ENCODE measurements around the gene ST3GAL4.
A peak's percentile ranks its signal among the peaks of the same experiment; 100 is the strongest.

Gene ST3GAL4

GRCh38 chr11:126355926-126356897, 726 bp downstream of the ST3GAL4 start:
- peak overlapping the region; percentile 88 for H3K9ac ChIP-seq (ENCODE audit: low read depth, low read length, poor library complexity, severe bottlenecking)
- 0 out of 2 replicates have a peak overlapping the region, but pooled peaks have one; percentile 9 for H2AFZ ChIP-seq (ENCODE audit: low read length)
- H4K20me1 ChIP-seq (ENCODE audit: insufficient read depth, low read length, poor library complexity, severe bottlenecking), result peaks cover 33% of the 10 kb centered on the region
- no peaks in the 10 kb centered on the region for H3F3A ChIP-seq (ENCODE audit: low read depth)
- no peaks in the 10 kb centered on the region for H3K9me3 ChIP-seq (ENCODE audit: insufficient read depth, low read depth, low read length)
- H3K4me2 ChIP-seq (ENCODE audit: low read depth, low read length, poor library complexity, severe bottlenecking), result peak overlapping the region; percentile 86
- H3K27me3 ChIP-seq (ENCODE audit: insufficient read depth, low read length, poor library complexity, severe bottlenecking), result no peaks in the 10 kb centered on the region
- TF ChIP-seq EZH2phosphoT487 (IDR thresholded peaks at IDR 0.05; ENCODE audit: borderline replicate concordance), result no peak
- TF ChIP-seq CTCF (conservative IDR thresholded peaks at IDR 0.05; ENCODE audit: low read length), result peak; percentile 33; the same call in 1 of the 2 replicates
- no peaks in the 10 kb centered on the region for H3K36me3 ChIP-seq (ENCODE audit: insufficient read depth, low read length)
- H3K4me1 ChIP-seq (ENCODE audit: insufficient read depth, low read length, poor library complexity, severe bottlenecking), result peaks cover 73% of the 10 kb centered on the region
- H3K4me3 ChIP-seq (ENCODE audit: low read length, poor library complexity, severe bottlenecking), result peak overlapping the region; percentile 85
- no peaks in the 10 kb centered on the region for H3K9me2 ChIP-seq (replicated peaks; ENCODE audit: low read depth, low read length)
- peaks cover 95% of the 10 kb centered on the region for H3K79me2 ChIP-seq (ENCODE audit: insufficient read depth, low read length)

GRCh38 chr11:126357055-126357962, 1.8 kb downstream of the ST3GAL4 start:
- peaks cover 67% of the 10 kb centered on the region for H3K4me1 ChIP-seq (ENCODE audit: insufficient read depth, low read length, poor library complexity, severe bottlenecking)
- peaks cover 93% of the 10 kb centered on the region for H3K79me2 ChIP-seq (ENCODE audit: insufficient read depth, low read length)

More at GRCh38 chr11:126357055-126357962, 1.8 kb downstream of the ST3GAL4 start:
- Histone ChIP-seq H3K36me3 (ENCODE audit: insufficient read depth, low read length) (no peaks in the 10 kb centered on the region), H3K9ac (ENCODE audit: low read depth, low read length, poor library complexity, severe bottlenecking) (peak overlapping the region; percentile 88), H4K20me1 (ENCODE audit: insufficient read depth, low read length, poor library complexity, severe bottlenecking) (peaks cover 29% of the 10 kb centered on the region), H2AFZ (ENCODE audit: low read length) (no peak overlapping the region), H3K9me3 (ENCODE audit: insufficient read depth, low read depth, low read length) (no peaks in the 10 kb centered on the region), H3K4me2 (ENCODE audit: low read depth, low read length, poor library complexity, severe bottlenecking) (peak overlapping the region; percentile 86), H3K27me3 (ENCODE audit: insufficient read depth, low read length, poor library complexity, severe bottlenecking) (no peaks in the 10 kb centered on the region), H3F3A (ENCODE audit: low read depth) (no peaks in the 10 kb centered on the region), H3K9me2 (replicated peaks; ENCODE audit: low read depth, low read length) (no peaks in the 10 kb centered on the region), H3K4me3 (ENCODE audit: low read length, poor library complexity, severe bottlenecking) (peak overlapping the region; percentile 85)
- no peak for TF ChIP-seq EZH2phosphoT487 (IDR thresholded peaks at IDR 0.05; ENCODE audit: borderline replicate concordance)
- no peak for TF ChIP-seq CTCF (conservative IDR thresholded peaks at IDR 0.05; ENCODE audit: low read length)
